T47D (cell line): ENCODE data around the gene GARRE1.
"Not testable (repeated sequence)": the region's sequence is repeated elsewhere in the genome, so short reads cannot be mapped to it uniquely, and the experiment has no call there.

Experiments used
- DNase-seq, 2 experiments: peaks; one replicate each; pipeline versions ENCODE4 v3.0.0 to v3.0.0-alpha.2; 2011 to 2012; ENCODE audit warnings: low read depth in 1 of 2, low spot score in 1 of 2
- JUND ChIP-seq: IDR thresholded peaks from 2 replicates; pipeline ENCODE4 v1.6.1; 2012; ENCODE audit warnings: low read depth
- in situ Hi-C: cut with HindIII; loops from 2 replicates; pipeline ENCODE4 v1.10.0; 2016; ENCODE audit warnings: low sequenced_read_pairs, low pct_unique_long_range_greater_than_20kb

Gene GARRE1

GRCh38 chr19:34274827-34275625 lies 20.7 kb downstream of the GARRE1 start:
- no peak for DNase-seq
- in situ Hi-C loops: no loop called here
- no peak for TF ChIP-seq JUND

- in situ Hi-C loops: no loop called here
- no peak for DNase-seq
- TF ChIP-seq JUND: no peak
These were observed 21.4 kb downstream of the GARRE1 start for GRCh38 chr19:34275705-34276104.

- in situ Hi-C loops: no loop called here
- TF ChIP-seq JUND: no peak
- no peak for DNase-seq
These were observed 22.3 kb downstream of the GARRE1 start for GRCh38 chr19:34276614-34277013.

- DNase-seq: no peak
- no peak for TF ChIP-seq JUND
- in situ Hi-C loops: no loop called here
These were observed 22.9 kb downstream of the GARRE1 start for GRCh38 chr19:34277244-34277643.

GRCh38 chr19:34278783-34279182 lies 24.4 kb downstream of the GARRE1 start:
- TF ChIP-seq JUND: no peak
- in situ Hi-C loops: no loop called here
- DNase-seq: no peak

- DNase-seq, in situ Hi-C loops: not testable (repeated sequence)
These were observed 27.1 kb downstream of the GARRE1 start for GRCh38 chr19:34281444-34281843.

- TF ChIP-seq JUND: no peak
- in situ Hi-C loops: no loop called here
- no peak for DNase-seq
These were observed 28.5 kb downstream of the GARRE1 start for GRCh38 chr19:34282611-34283519.

GRCh38 chr19:34284505-34284904 lies 30.2 kb downstream of the GARRE1 start:
- in situ Hi-C loops: no loop called here

GRCh38 chr19:34287662-34288140 lies 33.3 kb downstream of the GARRE1 start:
- in situ Hi-C loops: no loop called here
- no peak for DNase-seq
- no peak for TF ChIP-seq JUND

More at GRCh38 chr19:34284505-34284904, 30.2 kb downstream of the GARRE1 start:
- no peak for DNase-seq
- TF ChIP-seq JUND: no peak

- DNase-seq: no peak
- in situ Hi-C loops: no loop called here
- TF ChIP-seq JUND: no peak
These were observed 34.0 kb downstream of the GARRE1 start for GRCh38 chr19:34288381-34288780.

- in situ Hi-C loops: no loop called here
- TF ChIP-seq JUND: no peak
- no peak for DNase-seq
These were observed 36.9 kb downstream of the GARRE1 start for GRCh38 chr19:34291235-34291634.

- in situ Hi-C loops: no loop called here
- TF ChIP-seq JUND: no peak
- DNase-seq: no peak
These were observed 40.7 kb downstream of the GARRE1 start for GRCh38 chr19:34295103-34295502.
